HepG2 (cell line): ENCODE measurements around the gene CA5B. TPM values are rescaled to one million over a fixed set of nuclear protein-coding genes. Genes with fewer than 3 reads are reported as not detected.

ENCODE experiments used
- ATAC-seq: fragments of 200-7000 bp; cut with Tn5 transposase; 3 replicates; pipeline ENCODE4 v1.9.1; 2020; ENCODE audit warnings: mild to moderate bottlenecking, moderate library complexity
- BruUV-seq: library from RNA; stranded (reverse); fragments of 400-500 nt; replicated peaks from 2 replicates; lab custom pipeline; 2021; lab: Mats Ljungman, UMichigan
- CTCF ChIA-PET: fragments of 300-600 bp; formaldehyde crosslinking; extraction: SDS; loops from one replicate; lab custom pipeline; 2021; ENCODE audit warnings: low total read pairs, inconsistent platforms, low intra/inter-chr PET ratio; lab: Yijun Ruan, JAX
- POLR2A ChIA-PET: fragments of 350-600 bp; sonication (Branson Sonifier 250); formaldehyde crosslinking; loops from one replicate; lab custom pipeline; 2020; ENCODE audit warnings: antibody characterized with exemption, inconsistent platforms; lab: Yijun Ruan, JAX
- DNase-seq: peaks from one replicate; pipeline ENCODE4 v3.0.0-alpha.2; 2015; ENCODE audit warnings: low spot score
- FAIRE-seq: peaks from 3 replicates; lab custom pipeline; 2011; peaks lifted over from hg19 to GRCh38; lab: Jason Lieb, UNC
- H2AFZ ChIP-seq: one replicate; pipeline ENCODE4 v1.6.1; 2011; ENCODE audit warnings: low read length, inconsistent platforms
- H3K27ac ChIP-seq: fragments of 300-600 bp; 3 replicates; pipeline ENCODE4 v1.8.0; 2011; ENCODE audit warnings: mixed run types, mild to moderate bottlenecking, mixed read lengths, low read length, inconsistent platforms; ENCODE audit not compliant: insufficient read depth; ENCODE audit errors: extremely low read length
- H3K27me3 ChIP-seq, 2 experiments: fragments of 200-600 bp in 1 of 2; 2 replicates in 1 of 2; 3 replicates in 1 of 2; pipeline versions ENCODE4 v1.6.0 to v1.8.0; 2011; ENCODE audit warnings: low read length in 2 of 2, mild to moderate bottlenecking in 2 of 2, moderate library complexity in 2 of 2, inconsistent platforms in 1 of 2; ENCODE audit not compliant: insufficient read depth in 2 of 2, control insufficient read depth in 1 of 2
- H3K36me3 ChIP-seq, 2 experiments: fragments of 200-600 bp in 1 of 2; replicated peaks in 1 of 2; 2 replicates in 1 of 2; 3 replicates in 1 of 2; pipeline versions ENCODE4 v1.5.1 to v1.8.0; 2011; ENCODE audit warnings: low read length in 2 of 2, inconsistent platforms in 1 of 2; ENCODE audit not compliant: insufficient read depth in 2 of 2, control insufficient read depth in 1 of 2
- H3K4me1 ChIP-seq: 2 replicates; pipeline ENCODE4 v1.5.1; 2012; ENCODE audit warnings: low read length, inconsistent platforms; ENCODE audit not compliant: insufficient read depth
- H3K4me2 ChIP-seq: 2 replicates; pipeline ENCODE4 v1.6.0; 2011; ENCODE audit warnings: low read depth, low read length, inconsistent platforms
- H3K4me3 ChIP-seq, 3 experiments: fragments of 200-600 bp in 1 of 3; sonication (generic), shearing (Covaris generic) in 1 of 3; replicated peaks in 1 of 3; 2 replicates each; pipeline ENCODE4 v1.5.1; 2011 to 2016; ENCODE audit warnings: low read length in 3 of 3, inconsistent platforms in 2 of 3, low read depth in 2 of 3, mild to moderate bottlenecking in 2 of 3, control low read depth in 1 of 3, mixed read lengths in 1 of 3; ENCODE audit not compliant: insufficient read depth in 1 of 3
- H3K79me2 ChIP-seq: one replicate; pipeline ENCODE4 v1.6.1; 2011; ENCODE audit warnings: low read length, inconsistent platforms; ENCODE audit not compliant: insufficient read depth
- H3K9ac ChIP-seq: 2 replicates; pipeline ENCODE4 v1.6.0; 2011; ENCODE audit warnings: mild to moderate bottlenecking, low read depth, low read length, inconsistent platforms; ENCODE audit not compliant: insufficient read depth
- H3K9me3 ChIP-seq: 2 replicates; pipeline ENCODE4 v1.5.1; 2012; ENCODE audit warnings: mild to moderate bottlenecking, low read length
- H4K20me1 ChIP-seq: 2 replicates; pipeline ENCODE4 v1.6.0; 2011; ENCODE audit warnings: inconsistent platforms, mild to moderate bottlenecking, low read length, moderate library complexity; ENCODE audit not compliant: insufficient read depth
- AHR ChIP-seq: IDR thresholded peaks from 2 replicates; pipeline ENCODE4 v1.6.1; 2018; ENCODE audit warnings: missing genetic modification reagents, missing compliant biosample characterization
- ATF6 ChIP-seq: sonication (generic); formaldehyde crosslinking; conservative IDR thresholded peaks from 2 replicates; pipeline ENCODE4 v1.4.0; 2020; ENCODE audit warnings: missing genetic modification reagents
- POLR2AphosphoS2 ChIP-seq: IDR thresholded peaks from 2 replicates; pipeline ENCODE4 v1.6.1; 2011; ENCODE audit warnings: low read depth, low read length, improper control_type of control experiment
- PRMT3 ChIP-seq: sonication (generic); formaldehyde crosslinking; IDR thresholded peaks from 2 replicates; pipeline ENCODE4 v1.8.1; 2022; ENCODE audit warnings: low read depth, mild to moderate bottlenecking, moderate library complexity, missing genetic modification reagents, borderline replicate concordance
- RFXANK ChIP-seq: IDR thresholded peaks from 2 replicates; pipeline ENCODE4 v1.6.1; 2016
- SMARCE1 ChIP-seq: fragments of 450-650 bp; IDR thresholded peaks from 2 replicates; pipeline ENCODE4 v1.6.1; 2017; ENCODE audit warnings: borderline replicate concordance
- SNRNP70 ChIP-seq: fragments of 200-400 bp; formaldehyde crosslinking; IDR thresholded peaks from 2 replicates; pipeline ENCODE4 v1.6.1; 2017; ENCODE audit warnings: mild to moderate bottlenecking, low read depth, low read length, moderate library complexity
- ZNF335 ChIP-seq: sonication (generic); formaldehyde crosslinking; IDR thresholded peaks from 2 replicates; pipeline ENCODE4 v1.4.0; 2020; ENCODE audit warnings: missing genetic modification reagents
- ZNF773 ChIP-seq: sonication (generic); formaldehyde crosslinking; IDR thresholded peaks from 2 replicates; pipeline ENCODE4 v1.4.0; 2020; ENCODE audit warnings: missing genetic modification reagents, borderline replicate concordance
- WGBS: methylation state at CpG from one replicate; pipeline ENCODE4 v1.1.6; 2017; ENCODE audit warnings: low lambda C conversion rate; 5-methylcytosine and 5-hydroxymethylcytosine counted together
- in situ Hi-C: cut with HindIII; loops from 2 replicates; pipeline ENCODE4 v1.10.0; 2017; ENCODE audit warnings: low pct_unique_long_range_greater_than_20kb; ENCODE audit not compliant: extremely low pct_ligation_motif_present
- intact Hi-C: fragments of 100-400 bp; cut with micrococcal nuclease; formaldehyde crosslinking; loops from one replicate; pipeline ENCODE4 v1.10.0; 2022; ENCODE audit not compliant: unreplicated experiment
- polyA plus RNA-seq, 8 experiments: library from polyadenylated mRNA; depleted of rRNA in 3 of 8; stranded (reverse) in 7 of 8; unstranded in 1 of 8; fragments of >200 nt; fragmentation: Illumina TruSeq in 4 of 8; extraction: Trizol in 4 of 8; gene quantifications; 2 replicates each; pipeline versions ENCODE4 v1.2.1 to v1.2.3, GENCODE V29; 2011 to 2016; ENCODE audit warnings: low read depth in 4 of 8, missing spikeins in 1 of 8, mixed read lengths in 1 of 8; ENCODE audit not compliant: insufficient read depth in 1 of 8
- total RNA-seq, 5 experiments: library from RNA; depleted of rRNA; stranded (reverse); fragments of >200 nt; fragmentation: Illumina TruSeq; extraction: Trizol; gene quantifications; 2 replicates each; pipeline ENCODE4 v1.2.3, GENCODE V29; 2016; ENCODE audit warnings: low read depth in 1 of 5
- TF ChIP-seq, protein P1 (sequence below): sonication (generic); formaldehyde crosslinking; IDR thresholded peaks from 2 replicates; pipeline ENCODE4 v1.4.0; 2020; ENCODE audit warnings: missing genetic modification reagents
- TF ChIP-seq, protein P2 (sequence below), 2 experiments: sonication (generic) in 1 of 2; formaldehyde crosslinking in 1 of 2; IDR thresholded peaks; 2 replicates each; pipeline versions ENCODE4 v1.4.0 to v1.6.1; 2016 to 2020; ENCODE audit warnings: borderline replicate concordance in 1 of 2, low read depth in 1 of 2, mild to moderate bottlenecking in 1 of 2, missing genetic modification reagents in 1 of 2
- TF ChIP-seq, protein P3 (sequence below), 2 experiments: sonication (generic) in 1 of 2; formaldehyde crosslinking in 1 of 2; IDR thresholded peaks; 2 replicates each; pipeline versions ENCODE4 v1.5.1 to v1.6.1; 2011 to 2020; ENCODE audit warnings: borderline replicate concordance in 1 of 2, low read depth in 1 of 2, low read length in 1 of 2, mild to moderate bottlenecking in 1 of 2, missing genetic modification reagents in 1 of 2, moderate library complexity in 1 of 2

CA5B gene
- total and polyA plus RNA-seq, 2 of the 13 experiments (the other 11 are each of a cell fraction or from before 2014, with no cell fraction given), result 1.7 to 2.2 TPM

DNA sequence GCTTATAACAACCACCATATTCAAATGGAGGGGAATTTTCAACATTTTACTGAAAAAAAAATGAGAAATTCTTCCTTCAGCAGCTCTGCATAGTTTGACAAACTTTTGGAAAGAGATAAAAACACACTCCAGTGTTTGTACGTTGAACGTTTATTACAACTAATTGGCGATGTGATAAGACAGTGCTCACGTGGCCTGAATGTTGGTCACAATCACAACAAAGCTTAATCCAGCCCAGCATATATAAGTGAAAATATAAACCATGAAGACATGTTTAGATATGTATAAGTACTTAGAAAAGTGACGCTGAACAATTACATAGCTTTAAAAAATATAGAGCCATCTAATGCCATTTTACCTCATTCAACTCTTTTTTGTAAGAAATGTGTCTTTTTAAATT lies 87.9 kb downstream of the CA5B start:
- H3K9ac ChIP-seq, result no peak overlapping the region
- intact Hi-C loops (no loop called here), in situ Hi-C loops (no loop called here)
- no peaks in the 10 kb centered on the region for H3K79me2 ChIP-seq
- no peak overlapping the region for H3K27ac ChIP-seq
- no peaks in the 10 kb centered on the region for H4K20me1 ChIP-seq
- no peak for DNase-seq
- no peak overlapping the region for H3K4me3 ChIP-seq
- ATAC-seq, result no peak
- H3K27me3 ChIP-seq, result no peaks in the 10 kb centered on the region
- no peaks in the 10 kb centered on the region for H3K36me3 ChIP-seq
- ChIA-PET CTCF (no interaction called here), POLR2A (no interaction called here)
- FAIRE-seq, result no peak
- BruUV-seq, result no TSS peak
- no peaks in the 10 kb centered on the region for H3K4me1 ChIP-seq
- H3K9me3 ChIP-seq, result no peaks in the 10 kb centered on the region
- WGBS, result 97% methylated on average over 5 of the region's 5 CpGs
- H2AFZ ChIP-seq, result no peak overlapping the region
- no peak overlapping the region for H3K4me2 ChIP-seq
- TF ChIP-seq ATF6 (no peak), PRMT3 (CRISPR knock-in tag) (no peak), SNRNP70 (no peak), AHR (CRISPR knock-in tag) (no peak), POLR2AphosphoS2 (no peak), RFXANK (no peak), SMARCE1 (no peak), ZNF773 (CRISPR knock-in tag) (no peak), ZNF335 (CRISPR knock-in tag) (no peak)
- TF ChIP-seq, protein P1, sequence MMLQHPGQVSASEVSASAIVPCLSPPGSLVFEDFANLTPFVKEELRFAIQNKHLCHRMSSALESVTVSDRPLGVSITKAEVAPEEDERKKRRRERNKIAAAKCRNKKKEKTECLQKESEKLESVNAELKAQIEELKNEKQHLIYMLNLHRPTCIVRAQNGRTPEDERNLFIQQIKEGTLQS (CRISPR knock-in tag), result no peak
- TF ChIP-seq, protein P2, sequence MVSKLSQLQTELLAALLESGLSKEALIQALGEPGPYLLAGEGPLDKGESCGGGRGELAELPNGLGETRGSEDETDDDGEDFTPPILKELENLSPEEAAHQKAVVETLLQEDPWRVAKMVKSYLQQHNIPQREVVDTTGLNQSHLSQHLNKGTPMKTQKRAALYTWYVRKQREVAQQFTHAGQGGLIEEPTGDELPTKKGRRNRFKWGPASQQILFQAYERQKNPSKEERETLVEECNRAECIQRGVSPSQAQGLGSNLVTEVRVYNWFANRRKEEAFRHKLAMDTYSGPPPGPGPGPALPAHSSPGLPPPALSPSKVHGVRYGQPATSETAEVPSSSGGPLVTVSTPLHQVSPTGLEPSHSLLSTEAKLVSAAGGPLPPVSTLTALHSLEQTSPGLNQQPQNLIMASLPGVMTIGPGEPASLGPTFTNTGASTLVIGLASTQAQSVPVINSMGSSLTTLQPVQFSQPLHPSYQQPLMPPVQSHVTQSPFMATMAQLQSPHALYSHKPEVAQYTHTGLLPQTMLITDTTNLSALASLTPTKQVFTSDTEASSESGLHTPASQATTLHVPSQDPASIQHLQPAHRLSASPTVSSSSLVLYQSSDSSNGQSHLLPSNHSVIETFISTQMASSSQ (IDR thresholded peaks at IDR 0.05; ENCODE audit: low read depth), result no peak
- TF ChIP-seq, protein P2 (CRISPR knock-in tag; IDR thresholded peaks at IDR 0.05; ENCODE audit: borderline replicate concordance), result no peak
- TF ChIP-seq, protein P3, sequence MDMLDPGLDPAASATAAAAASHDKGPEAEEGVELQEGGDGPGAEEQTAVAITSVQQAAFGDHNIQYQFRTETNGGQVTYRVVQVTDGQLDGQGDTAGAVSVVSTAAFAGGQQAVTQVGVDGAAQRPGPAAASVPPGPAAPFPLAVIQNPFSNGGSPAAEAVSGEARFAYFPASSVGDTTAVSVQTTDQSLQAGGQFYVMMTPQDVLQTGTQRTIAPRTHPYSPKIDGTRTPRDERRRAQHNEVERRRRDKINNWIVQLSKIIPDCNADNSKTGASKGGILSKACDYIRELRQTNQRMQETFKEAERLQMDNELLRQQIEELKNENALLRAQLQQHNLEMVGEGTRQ (IDR thresholded peaks at IDR 0.05; ENCODE audit: low read depth, low read length), result no peak
- TF ChIP-seq, protein P3 (CRISPR knock-in tag; IDR thresholded peaks at IDR 0.05; ENCODE audit: borderline replicate concordance), result no peak
